CD4-positive, alpha-beta T cell treated with Interleukin-21 for 1 hour (primary cell): ENCODE results near the gene LY6G6C.

Experiments
- DNase-seq: peaks from one replicate; pipeline ENCODE4 v3.0.0-alpha.2; 2020

The LY6G6C gene, protein sequence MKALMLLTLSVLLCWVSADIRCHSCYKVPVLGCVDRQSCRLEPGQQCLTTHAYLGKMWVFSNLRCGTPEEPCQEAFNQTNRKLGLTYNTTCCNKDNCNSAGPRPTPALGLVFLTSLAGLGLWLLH

DNA sequence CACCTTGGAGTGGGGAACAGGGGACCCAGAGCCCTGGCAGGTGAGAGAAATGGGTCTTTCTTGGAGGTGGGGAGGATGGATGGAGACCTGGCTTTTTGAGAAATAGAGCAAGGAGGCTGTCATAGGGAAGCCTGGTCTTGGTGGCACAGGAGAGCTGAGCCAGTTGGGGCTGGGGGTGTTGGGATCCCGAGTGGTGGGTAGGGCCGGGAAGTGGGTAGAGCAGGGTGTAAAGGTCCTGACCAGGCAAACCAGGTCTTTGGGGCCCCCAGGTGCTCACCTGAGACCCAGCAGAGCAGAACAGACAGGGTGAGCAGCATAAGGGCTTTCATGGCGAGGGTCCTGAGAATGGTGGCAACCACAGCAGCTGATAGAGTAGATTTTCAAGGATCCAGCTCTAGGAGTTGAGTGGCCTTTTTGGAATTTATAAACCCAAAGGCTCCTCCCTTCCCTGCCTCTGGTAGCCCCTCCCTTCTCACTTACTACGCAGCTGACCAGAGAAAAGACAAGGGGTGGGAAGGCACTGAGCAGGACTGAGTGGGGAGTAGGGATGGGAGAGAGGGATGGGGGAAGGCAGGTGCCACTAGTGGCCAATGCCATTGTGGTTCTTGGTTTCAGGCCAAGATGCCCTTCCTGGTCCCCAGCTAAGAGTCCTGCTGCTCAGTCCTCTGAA is at the start of gene LY6G6C:
Gene LY6G6C, minus strand, starts transcription at position 396 of the 670 bp plus-strand sequence. Its CDS starts 67 bp downstream, at position 329.
- no peak for DNase-seq

DNA sequence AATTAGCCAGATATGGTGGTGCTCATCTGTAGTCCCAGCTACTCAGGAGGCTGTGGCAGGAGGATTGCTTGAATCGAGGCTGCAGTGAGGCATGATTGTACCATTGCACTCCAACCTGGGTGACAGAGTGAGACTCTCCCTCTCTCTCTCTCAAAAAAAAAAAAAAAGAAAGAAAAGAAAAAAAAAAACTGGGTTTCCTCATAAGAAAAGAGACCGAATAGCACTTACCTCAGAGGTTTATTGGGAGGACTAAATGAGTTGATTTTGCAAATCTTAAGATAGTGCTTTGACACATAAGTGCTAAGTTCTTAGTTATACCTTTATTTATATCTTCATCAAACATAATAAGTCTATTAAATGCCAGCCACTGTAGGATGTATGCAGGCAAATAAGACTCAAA is 49.3 kb upstream of the LY6G6C start:
- no peak for DNase-seq

GRCh38 chr6:31769684-31770371 is 48.3 kb upstream of the LY6G6C start:
- peak; percentile 84 for DNase-seq

DNA sequence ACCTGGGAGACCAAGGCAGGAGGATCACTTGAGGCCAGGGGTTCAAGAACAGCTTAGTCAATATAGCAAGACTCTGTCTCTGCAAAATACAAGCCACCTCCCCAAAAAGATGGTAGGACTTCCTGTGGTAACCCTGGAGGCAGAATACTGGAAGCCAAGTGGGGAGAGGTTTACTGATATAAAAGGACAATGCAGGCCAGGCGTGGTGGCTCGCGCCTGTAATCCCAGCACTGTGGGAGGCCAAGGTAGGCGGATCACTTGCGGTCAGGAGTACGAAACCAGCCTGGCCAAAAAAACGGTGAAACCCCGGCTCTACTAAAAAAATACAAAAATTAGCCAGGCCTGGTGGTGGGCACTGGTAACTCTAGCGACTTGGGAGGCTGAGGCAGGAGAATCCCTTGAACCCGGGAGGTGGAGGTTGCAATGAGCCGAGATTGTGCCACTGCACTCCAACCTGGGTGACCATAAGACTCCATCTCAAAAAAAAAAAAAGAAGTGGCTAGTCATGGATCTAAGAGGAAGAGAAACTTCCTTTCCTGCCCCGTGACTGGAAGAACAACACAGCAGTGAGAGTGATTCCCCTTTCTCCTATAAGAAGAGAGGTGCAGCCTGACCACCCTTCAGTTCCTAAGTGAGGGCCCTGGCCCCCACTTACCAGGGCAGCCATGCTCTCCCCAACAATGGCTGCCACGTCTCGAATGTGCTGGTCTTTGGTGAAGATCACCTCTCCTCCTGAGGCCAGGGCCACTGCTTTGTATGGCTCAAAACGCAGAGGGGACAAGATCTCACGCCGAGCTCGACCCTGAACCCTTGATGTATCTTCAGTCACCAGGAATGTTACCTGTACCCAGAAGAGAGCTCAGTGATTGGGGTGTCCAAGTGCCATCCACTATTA is 47.1 kb upstream of the LY6G6C start:
- DNase-seq, result no peak

DNA sequence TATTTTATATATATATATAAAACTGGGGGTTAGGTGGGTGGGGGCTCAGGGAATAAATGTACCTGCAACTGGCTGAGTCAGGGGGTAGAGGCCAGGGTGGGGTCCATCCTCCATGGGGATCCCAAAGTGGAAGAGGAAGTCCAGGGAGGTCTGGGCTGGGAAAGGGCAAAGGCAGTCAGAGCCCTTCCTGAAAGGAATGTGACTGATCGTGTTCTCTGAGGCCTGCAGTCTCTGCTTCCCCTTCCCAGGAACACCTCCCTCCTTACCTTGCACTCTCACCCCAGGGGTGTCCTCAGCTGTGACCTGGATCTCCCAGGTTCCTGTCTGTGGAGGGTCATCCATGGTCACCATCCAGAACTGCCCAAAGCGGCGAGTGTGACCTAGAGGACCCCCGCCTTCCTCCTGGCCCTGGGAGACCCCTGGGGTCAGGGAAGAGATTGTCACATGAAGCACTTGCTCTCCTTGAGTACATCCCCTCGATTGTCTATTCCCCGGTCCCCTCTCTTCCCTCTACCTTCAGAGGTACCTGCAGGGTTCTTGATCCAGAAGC is 45.6 kb upstream of the LY6G6C start:
- no peak for DNase-seq

GRCh38 chr6:31765910-31766794 is 44.6 kb upstream of the LY6G6C start:
- no peak for DNase-seq

GRCh38 chr6:31765559-31765909 is 44.0 kb upstream of the LY6G6C start:
- DNase-seq, result no peak

GRCh38 chr6:31764198-31764597 is 42.7 kb upstream of the LY6G6C start:
- no peak for DNase-seq

DNA sequence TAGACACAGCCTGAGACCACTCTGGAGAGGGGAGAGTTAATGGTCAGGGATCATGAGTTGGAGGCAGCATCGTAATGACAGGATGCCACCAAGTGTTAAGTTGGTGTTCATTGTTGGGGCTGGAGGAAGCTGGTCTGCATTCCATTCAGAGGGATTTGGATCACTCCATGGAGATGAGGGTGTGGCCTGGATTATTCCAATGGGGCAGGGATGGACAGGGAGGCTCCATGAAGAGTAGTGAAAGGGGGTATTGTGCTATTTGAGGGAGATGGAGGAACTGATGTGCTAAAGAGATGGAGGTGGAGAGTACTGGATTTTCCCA is 42.0 kb upstream of the LY6G6C start:
- DNase-seq, result no peak

GRCh38 chr6:31762878-31763618 is 41.5 kb upstream of the LY6G6C start:
- DNase-seq, result no peak

DNA sequence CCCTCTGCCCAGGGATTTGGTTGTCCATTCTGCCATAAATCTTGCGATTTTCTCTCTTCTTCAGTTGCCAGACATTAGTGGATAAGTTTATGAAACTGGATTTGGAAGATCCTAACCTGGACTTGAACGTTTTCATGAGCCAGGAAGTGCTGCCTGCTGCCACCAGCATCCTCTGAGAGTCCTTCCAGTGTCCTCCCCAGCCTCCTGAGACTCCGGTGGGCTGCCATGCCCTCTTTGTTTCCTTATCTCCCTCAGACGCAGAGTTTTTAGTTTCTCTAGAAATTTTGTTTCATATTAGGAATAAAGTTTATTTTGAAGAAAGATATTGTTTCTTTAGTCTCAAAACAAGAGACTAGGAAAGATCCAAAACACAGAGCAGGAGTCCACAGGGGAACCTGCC is 40.8 kb upstream of the LY6G6C start, which contains the start of gene SAPCD1:
Gene SAPCD1, plus strand, starts transcription at position 301 of the 400 bp plus-strand sequence. CDS start 399 bp downstream, outside the sequence.
- DNase-seq, result no peak

DNA sequence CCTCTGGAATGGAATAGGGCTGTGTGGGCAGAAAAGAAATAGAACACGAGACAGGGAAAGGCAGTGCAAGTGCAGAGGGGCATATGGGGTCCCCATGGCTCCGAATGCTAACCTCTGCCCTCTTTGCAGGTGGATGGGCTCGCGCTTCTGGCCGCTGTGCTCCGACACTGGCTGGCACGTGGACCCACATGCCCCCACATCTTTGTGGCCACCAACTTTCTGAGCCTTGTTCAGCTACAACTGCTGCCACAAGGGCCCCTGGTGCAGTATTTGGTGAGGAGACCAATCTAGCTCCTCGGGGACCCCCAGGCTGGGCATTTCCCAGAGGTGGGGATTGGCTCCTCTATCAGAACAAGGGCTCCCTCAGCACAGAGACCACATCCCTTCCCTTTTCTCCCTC is 39.8 kb upstream of the LY6G6C start:
- DNase-seq, result no peak

DNA sequence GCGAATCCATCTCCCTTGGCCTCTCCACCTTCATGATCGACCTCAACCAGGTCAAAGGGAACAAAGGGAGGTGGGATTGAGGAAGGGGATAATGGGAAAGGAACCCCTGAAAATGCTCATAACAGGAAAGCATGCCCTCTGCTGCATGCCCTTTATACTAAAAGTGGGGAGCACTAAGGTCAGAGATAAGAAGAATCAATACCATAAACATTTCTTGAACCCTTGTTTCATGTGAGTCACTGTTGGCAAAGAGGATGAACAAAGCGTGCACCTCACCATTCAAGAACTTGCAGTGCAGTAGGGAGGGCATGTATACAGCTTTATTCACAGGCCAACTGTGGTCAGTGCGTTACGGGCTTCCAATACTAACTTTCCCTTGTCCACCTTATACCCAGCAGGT is 39.2 kb upstream of the LY6G6C start:
- no peak for DNase-seq

DNA sequence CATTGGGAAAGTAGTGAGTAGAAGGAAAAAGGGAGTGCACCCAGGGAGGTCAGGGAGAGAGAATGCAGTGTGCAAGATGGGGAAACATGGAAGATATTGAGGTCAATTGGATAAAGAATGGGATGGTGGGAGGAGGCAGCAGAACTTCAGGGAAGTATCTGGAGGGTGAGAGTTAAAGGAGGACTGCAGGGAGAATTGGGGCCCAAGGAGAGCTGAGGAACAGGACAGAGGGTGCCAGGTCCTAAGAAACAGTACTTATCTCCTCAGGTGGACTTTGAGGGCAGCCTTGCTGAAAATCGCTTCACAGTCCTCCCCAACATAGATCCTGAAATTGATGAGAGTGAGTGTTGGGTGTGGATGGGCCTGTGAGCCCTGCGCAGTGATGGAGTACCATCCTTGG is 36.7 kb upstream of the LY6G6C start:
- DNase-seq, result no peak

DNA sequence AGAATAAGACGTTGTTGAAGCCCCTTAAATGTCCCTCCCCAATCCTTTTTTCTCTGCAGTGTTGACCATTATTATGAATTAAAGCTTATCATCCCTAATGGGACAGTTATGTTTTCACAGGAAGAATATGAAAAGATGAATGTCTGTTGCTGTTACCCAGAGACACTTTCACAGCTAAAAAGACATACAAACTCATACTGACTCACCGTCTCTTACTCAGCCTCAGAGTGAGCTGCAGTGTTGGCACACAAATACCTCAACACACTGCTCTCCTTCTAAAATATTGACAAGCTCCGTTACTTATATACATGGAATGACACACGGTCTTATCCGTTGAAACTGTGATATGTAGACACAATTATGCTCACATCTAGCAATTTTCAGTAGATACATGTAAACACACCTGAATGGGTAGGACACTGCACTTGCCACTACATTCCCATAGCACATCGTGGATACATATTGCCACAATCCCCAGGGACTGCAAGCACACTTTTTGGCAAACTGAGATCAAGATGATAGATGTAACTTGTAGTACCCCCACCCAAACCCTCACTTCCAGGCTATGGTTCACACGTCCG is 31.3 kb upstream of the LY6G6C start:
- no peak for DNase-seq

DNA sequence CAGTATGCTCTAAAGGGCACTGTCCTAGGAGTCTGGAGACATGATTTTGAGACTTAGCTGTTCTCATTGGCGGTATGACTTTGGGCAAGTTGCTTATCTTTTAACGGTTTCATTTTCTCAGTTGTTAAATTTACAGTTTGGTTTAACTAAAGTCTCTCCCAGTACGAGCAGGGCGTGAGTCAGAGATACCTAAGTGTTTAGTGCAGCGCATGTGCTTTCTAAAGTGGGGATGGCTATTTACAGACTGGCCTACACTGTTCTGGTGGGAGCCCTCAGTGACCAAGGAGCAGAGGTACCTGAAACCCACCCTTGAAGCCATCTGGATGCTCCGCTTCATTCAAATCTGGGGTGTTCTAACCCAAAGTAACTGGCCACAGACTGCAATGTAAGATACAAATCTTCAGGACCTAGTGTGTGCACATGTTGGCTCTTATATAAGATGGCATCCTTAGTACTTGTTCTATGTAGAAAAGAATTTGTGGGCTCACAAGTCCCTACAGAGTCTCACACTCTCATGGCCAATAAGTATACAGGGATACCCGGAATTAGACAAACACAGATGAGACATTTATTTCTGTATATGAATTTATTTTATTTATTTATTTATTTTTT is 29.0 kb upstream of the LY6G6C start:
- no peak for DNase-seq

GRCh38 chr6:31749301-31750036 is 27.9 kb upstream of the LY6G6C start:
- no peak for DNase-seq

- no peak for DNase-seq
Measured at GRCh38 chr6:31744422-31744821, 22.9 kb upstream of the LY6G6C start.

DNA sequence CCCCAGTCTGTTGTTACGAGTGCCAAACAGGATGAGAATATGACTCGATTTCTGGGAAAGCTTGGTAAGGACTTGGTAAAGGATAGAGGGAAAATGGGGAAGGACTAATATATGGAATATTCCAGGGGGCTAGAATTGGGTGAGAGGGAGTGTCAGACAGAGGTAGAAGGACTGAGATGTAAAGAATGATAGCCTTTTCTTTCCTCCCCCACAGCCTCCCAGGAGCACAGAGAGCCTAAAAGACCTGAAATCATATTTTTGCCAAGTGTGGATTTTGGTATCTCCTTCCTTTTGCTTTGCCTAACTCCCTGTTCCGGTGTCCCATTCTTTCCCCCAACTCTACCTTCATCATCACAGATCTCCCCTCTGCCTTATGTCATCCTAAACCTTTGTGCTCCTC is 21.3 kb upstream of the LY6G6C start:
- DNase-seq, result no peak

DNA sequence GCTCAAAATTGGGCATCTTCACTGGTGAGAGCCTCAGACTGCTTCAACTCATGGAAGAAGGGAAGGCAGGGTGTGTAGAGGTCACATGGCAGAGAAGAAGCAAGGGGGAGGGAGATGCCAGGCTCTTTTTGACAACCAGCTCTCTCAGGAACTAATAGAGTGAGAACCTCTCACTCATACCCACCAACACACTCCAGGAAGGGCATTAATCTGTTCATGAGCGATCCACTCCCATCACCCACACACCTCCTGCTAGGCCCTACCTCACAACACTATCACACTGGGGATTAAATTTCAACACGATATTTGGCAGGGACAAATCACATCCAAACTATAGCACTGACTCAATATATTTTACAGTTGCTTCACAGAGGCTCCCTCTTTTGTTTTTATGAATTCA is 20.3 kb upstream of the LY6G6C start:
- no peak for DNase-seq
